GM21529 (cell line): ENCODE data around the gene EFCAB11.
A peak's percentile ranks its signal among the peaks of the same experiment; 100 is the strongest.

Experiments used
- ATAC-seq: cut with Tn5 transposase; IDR thresholded peaks from one replicate; pipeline ENCODE4 v1.9.1; 2021; ENCODE audit not compliant: unreplicated experiment

Gene EFCAB11, protein sequence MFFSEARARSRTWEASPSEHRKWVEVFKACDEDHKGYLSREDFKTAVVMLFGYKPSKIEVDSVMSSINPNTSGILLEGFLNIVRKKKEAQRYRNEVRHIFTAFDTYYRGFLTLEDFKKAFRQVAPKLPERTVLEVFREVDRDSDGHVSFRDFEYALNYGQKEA

DNA sequence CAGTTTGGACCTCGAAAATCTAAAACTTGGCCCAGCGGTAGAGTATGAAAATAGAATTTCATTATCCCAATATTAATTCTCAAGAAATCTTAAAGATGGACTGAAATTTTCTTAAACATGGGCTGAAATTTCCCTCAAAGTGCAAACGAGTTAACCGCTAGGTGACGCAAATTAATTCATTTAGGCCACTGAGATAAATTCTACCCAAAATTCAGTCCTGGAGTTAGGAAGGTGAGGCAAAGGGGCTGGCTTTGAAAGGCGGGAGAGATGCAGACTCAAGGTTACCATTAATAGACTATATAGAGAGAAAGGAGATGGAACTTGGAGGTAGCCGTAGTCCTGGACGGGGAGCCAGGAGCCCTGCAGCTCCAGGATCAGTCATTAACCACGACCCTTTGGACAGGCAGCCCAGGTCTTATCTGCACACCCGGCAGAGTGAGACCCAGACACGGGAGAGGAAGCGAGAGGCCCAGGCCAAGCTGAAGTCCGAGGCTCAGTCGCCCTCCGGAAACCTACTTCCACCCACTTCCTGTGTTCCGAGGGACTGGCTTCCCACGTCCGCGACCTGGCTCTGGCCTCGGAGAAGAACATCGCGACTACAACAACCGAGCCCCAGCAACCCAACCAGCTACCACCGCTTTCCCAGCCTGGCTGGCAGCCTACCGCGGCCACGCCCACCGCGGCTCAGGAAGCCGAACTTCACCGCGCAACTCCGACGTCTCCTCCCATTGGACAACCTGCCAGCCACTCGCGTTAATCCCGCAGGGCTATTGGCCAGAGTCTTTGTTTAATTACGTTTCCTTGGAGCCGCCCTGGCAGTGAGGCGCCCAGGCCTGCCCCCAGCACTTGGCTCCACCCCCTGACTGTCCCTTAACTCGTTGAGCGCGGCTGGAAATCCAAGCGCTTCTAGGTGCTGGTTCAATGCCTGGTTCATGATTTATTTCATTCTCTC is at the start of gene EFCAB11:
TSS of gene EFCAB11 (minus strand) at position 661 of the 952 bp plus-strand sequence. CDS start at position 591, 70 bp downstream.
- peak; percentile 83 for ATAC-seq

DNA sequence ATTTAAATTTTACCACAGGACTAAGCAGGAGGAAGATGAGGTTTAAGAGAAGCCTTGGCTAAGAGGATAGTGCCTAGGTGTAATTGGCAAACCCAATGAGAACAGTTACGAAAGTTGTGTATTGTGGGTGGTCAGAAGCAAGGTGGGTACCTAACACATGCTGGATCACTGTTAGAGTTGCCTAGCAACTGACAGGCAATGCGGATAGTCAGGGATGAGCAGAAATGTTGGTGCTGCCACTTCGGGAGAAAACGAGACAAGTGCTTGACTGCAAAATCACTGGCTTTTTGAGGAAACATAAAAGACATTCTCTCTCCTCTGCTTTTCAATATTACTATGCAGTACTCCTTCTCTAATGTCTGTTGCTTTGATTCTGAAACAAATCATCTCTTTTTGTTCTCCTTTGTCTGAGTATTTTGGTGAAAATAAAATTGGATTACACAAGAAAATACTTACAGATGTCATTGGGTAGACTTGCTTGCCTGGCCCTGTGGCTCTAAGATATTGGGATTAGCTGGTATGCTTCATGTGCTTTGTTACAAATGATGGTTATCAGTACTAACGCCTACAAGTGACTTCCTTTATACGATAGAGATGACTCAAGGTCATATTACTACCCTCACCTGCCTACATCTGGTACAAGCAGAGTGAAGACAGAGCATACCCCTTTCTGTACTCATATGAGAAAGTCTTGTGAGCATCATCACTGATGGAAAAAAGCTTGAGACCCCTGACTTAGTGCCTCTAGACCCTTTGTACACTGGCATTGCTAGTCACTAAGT is 49.2 kb upstream of the EFCAB11 start:
- no peak for ATAC-seq

DNA sequence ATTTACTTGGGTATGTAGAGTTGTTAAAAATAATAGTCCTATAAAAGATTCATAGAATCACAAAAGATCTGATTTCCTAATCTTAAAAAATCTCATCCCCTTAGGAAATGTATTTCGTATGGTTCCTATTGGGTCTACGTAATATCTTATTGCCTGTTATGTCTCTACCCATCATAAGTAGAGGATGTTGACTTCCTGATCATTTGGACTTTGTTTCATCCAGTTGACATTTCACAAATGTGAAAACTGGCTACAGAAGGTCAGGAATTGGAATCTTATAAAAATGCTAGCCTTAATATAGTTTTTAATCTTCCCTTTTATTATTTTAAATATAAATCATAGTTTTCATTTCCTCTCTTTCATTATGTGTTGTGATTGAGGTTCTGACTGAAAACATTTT is 46.4 kb upstream of the EFCAB11 start:
- ATAC-seq, result no peak

DNA sequence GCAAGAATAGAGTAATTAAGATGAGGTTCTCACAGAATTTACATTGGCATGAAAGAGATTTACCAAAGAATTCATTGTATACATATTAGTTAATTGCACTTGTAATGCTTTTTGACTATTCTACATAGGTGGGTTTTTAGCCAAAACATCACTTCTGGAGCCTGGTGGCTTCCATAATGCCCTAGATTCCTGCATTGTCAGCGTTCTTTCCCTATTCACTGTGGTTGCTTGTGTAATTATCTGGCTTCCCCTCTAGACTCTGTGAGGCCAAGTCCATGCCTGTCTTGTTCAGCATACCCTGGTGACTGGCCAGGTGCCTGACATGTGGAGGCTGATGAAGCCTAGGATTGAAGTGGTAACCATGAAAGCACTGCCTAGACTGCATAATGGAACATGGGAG is 42.4 kb upstream of the EFCAB11 start:
- no peak for ATAC-seq

DNA sequence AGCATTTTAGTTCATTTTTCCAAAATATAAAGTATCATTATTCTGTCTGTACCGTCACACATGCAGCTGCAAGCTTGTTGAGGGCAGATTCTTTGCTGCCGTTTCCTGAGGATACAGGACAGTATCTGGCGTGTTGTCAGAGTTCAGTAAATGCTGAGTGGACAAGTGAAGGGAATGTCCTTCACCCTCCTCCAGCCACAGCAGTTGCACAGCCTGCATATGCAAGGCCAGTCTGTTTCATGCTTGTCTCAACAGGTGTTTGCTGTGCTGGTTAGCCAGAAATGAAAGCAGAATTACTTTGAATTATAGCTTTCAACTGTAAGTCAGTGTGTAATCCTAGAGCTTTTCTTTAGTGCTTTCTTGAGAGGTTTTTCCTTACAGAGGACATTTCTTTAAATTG is 37.7 kb upstream of the EFCAB11 start:
- no peak for ATAC-seq

DNA sequence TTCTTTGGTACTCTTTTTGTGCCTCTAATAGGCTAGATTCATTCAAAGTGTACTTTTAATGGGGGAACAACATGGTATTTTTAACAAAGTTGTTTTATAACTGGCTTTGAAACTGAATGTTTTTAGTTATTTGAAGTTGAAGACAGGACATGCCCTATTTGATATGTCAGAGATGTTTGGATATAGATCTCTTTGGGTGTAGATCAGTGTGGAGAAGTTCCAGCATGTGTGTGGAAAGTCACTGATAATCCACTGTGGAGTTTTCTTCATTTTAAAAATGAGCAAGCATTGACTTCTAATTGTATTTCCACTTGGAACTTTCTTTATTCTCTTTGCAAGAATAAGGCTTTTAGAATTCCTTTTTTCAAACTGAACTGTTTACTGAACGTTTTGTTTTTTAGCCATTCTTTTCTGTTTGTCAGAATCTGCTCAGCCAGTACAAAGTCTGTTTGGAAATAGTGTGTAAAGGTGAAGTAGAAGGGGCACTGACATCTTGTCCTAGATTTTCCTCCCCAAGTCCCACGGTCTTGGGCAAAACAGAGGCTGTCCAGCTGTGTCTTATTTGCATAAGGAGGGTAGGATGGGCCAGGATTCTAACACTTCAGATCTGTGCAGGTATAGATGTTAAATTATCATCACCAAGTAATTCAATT is 36.2 kb upstream of the EFCAB11 start:
- no peak for ATAC-seq

DNA sequence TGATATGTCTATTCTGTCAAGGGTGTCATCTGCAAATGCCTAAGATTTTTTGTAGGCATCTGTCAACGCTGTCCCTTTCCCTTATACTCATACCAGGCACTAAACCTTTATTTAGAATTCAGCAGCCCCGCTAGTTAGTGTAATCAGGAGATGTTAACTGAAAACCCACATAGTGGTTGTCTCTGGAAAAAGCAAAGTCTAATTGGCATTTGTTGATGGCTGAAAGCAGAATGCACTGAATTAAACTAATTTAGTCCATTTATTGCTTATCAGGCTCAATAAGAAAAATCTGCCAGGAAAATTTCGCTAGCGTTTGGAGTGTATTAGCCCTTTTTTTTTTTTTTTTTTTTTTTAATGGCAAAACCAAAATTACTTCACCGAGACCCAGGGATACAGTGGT is 35.7 kb upstream of the EFCAB11 start:
- ATAC-seq, result no peak

DNA sequence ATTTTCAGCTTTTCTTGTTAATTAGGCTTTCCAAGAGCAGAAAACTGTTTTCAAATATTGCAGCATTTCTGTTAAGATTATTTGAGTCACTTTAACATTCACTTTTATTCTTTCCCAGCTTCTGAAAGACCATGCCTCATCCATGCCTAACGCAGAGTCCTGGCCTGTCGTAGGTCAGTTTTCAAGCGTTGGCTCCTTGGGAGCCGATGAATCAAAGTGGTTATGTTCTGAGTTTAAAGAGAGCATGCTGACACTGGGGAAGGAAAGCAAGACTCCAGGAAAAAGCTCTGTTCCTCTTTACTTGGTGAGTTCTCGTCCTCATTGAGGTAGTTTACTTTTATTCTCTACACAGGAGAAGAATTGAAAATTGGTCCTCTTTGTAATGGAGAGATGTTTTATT is 34.3 kb upstream of the EFCAB11 start:
- no peak for ATAC-seq

DNA sequence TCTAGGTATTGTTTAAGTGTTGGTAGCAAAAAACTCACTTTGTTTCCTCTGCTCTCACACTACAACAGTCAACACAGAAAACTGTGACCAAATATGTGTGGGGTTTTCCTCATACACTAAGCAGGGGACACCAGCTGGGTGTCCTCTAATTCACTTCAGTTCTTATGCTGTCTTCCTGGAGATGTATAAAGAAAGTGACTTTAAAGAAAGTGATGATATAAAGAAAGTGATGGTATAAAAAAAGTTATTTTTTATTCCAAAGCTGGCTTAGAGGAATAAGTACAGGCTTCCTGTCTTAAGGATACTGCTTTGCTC is 32.6 kb upstream of the EFCAB11 start:
- ATAC-seq, result no peak

DNA sequence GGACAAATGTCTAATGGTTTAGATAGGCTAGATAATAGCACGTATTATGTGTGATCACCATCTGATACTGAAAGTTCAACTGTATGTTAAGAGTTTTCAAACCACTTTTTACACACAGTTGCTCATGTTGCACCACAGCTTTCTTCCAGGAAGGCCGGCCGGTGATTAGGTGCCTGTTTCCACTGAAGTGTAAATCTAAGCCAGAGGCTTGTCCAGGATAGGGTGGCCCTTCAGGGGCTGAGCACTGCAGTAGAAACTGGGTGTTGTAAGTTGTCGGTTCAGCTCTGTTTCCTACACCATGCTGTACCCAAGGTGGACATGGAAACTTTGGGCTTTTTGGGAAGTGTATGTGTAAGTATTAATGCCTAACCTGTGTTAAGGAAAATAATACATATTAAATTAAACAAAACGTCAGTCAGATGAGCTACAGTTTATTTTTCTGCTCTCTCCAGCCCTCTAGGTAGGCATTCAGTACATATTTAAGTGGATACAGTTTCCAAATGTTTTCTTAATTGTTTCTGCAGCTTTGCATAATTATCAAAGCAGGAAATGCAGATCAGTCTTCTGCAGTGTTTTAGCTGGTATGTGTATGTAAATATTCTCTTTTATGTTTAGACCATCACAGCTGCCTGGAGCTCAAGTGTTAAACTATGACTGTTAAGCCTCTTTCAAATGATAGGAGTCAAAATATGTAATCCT is 32.1 kb upstream of the EFCAB11 start:
- ATAC-seq, result no peak

DNA sequence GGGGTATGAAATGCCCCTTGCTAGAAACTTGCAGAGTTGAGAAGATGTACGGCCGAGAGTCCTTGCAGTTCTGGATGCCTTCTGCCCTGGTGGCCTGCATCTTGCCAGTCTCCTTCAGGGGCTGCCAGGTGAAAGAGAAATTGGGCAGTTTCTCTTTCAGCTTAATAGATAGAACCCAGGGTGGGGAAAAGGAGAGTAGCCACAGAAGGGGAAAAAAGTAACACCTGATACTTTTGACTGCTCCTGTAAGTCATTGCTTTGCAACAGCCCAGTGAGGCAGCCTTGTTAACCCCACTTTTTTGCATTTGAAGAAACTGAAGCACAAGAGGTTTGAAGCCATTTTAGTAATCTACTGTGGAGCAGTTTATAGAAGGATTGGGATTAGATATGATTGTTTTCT is 28.8 kb upstream of the EFCAB11 start:
- ATAC-seq, result no peak

DNA sequence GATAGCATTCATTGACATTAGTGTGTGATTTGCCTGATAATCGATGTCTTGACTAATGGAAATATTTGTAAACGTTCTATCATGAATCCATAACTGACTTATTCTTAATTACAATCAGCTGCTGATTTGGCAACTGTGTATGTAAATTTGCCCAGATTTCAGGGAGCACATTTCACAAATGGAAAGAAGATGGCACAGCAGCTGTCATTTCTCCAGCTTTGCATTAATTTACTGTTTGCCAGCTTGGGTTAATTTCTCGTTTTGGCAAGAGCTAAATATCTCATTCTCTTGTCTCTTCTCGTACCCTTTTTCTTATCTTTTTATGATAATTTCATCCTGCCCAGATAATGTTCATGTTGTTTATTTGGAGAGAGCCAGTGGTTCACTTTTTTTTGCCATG is 24.1 kb upstream of the EFCAB11 start:
- ATAC-seq, result no peak

DNA sequence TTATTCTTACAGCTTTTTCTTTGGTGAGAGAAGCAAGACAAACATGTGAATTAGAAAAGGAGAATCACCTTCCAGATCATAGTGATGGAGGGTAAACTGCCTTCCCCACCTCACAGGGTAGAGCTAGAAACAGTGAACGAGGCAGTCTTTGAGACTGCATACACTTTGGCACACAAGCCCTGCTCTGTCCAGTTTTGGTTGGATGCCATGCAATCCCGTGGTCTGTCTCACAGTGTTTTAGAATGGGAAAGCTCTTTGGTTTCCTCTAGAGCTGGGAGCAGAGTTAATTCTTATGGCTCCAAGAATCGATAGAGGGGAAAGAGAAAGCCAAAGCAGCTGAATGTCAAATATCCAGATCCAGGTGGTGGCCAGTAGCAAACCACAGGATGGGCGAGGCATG is 23.1 kb upstream of the EFCAB11 start:
- ATAC-seq, result no peak

DNA sequence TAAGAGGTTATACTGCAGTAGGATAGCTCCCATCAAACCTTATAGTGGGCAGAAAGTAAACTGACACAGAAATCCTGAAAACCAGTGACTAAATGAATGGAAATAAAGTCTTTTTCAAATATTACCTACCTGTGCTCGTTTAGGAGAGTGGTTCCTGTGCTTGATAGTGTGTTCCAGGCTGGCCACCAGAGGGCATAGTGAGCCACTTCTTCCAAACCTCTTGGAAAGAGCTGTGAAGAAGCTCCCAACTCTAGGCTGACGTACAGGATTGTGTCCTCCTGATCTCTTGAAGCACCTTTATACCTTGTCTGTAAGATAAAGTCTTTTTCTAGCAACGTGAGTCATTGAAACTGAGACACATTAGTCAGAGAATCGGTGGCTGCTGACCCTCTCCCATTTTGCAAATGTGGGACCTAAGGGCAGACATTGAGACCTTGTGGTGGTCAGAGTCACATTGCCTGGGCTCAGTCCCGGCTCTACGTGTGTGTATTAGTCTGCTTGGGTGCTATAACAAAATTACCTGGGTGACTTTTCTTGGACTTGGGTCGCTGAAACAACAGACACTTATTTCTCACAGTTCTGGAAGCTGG is 18.8 kb upstream of the EFCAB11 start:
- peak; percentile 63 for ATAC-seq

DNA sequence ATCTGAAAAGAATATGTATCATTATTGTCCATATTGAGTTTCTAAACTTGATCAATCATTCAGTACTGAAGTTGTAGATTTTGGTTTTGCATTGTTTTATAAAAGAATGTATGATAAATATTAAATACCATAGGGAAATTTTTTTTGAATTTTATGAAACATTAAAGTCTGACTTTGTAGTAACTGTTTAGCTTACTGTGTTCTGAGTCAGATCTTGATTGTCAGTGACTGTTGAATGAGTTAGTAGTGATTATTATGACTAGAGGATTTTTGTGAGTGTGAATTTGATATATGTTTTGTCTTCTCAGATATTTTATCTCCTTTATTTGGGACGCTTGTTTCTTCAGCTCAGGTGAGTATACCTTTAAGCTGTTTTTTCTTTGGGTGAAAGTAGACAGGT is 11.3 kb upstream of the EFCAB11 start:
- no peak for ATAC-seq

DNA sequence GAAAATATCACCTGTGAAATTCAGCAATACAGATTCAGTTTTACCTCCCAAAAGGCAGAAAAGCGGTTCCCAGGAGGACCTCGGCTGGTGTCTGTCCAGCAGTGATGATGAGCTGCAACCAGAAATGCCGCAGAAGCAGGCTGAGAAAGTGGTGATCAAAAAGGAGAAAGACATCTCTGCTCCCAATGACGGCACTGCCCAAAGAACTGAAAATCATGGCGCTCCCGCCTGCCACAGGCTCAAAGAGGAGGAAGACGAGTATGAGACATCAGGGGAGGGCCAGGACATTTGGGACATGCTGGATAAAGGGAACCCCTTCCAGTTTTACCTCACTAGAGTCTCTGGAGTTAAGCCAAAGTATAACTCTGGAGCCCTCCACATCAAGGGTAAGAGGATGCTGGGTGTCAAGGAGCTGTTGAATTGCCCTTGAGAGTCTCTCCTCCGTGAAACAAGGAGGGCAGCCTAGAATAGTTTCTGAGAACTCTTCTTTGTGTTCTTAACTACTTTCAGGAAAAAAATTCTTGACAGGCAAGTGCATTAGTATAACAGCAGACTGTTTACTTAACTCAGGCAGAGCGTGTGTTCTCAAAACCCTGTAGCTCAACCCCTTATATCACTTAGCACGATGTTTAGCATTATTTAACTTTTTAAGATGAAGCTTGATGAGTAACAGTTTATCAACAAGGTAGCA is 8.9 kb upstream of the EFCAB11 start:
- ATAC-seq, result no peak

DNA sequence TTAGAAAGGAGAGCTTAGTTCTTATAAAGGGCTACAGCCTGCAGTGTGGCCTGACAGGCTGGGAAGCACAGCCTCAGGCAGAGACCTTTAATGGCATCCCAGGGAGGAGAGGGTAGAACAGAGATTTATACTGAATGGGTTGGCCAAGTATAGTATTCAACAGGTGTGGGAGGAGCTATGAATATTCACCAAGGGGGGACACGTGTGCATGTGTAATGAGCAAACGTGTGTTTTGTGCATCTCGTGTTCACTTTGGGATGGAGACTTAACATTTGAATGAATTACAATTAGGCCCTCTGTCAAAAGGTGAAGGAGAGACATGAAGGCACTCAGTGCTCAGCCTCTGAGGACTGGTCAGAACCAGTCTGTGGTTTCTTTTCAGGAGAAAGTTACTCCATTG is 6.4 kb upstream of the EFCAB11 start:
- ATAC-seq, result no peak

DNA sequence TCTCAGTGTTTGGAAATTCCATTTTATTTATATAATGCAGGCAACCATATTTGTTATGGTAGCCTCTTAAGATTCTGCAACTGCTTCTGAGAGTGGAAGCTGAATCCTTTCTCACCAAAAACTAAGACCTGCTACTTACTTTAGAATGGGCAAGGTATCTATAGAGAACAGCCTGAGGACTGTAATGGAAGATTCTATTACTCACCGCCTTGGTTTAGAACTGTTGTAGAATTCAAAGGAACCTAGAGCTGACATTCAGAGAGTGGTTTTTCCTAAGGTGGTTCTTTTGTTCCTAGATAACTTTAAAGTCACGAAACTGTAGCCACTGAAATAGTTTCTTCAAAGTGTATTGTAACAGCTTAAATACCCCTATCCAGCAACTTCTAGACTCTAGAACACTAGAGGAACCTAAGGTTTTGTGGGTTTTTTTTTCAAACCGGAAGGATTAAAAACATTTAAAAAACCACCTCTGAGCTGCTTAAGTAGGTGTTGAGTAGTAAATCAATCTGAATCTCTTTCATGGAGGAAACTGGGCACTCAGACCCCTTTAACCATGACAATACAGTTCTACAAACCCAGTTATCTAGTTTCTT is 5.4 kb upstream of the EFCAB11 start:
- no peak for ATAC-seq

DNA sequence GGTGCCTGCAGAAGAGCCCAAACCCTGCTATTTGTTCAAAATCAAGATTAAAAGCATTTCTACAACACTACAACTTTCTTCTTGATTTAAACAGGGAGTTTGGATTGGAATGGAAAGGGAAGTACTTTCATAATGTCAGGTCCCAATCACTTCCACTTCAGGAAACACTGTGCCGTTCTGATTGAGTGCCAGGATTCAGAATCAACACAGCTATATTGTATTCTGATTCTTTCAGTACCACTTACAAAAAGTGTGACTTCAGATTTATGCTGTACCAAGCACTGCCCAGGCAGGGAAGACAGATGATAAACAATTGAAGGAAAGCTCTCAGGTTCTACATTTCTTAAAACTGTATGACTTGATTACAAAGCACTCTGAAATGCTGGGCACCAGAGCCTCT is 4.4 kb upstream of the EFCAB11 start:
- no peak for ATAC-seq
